Measurements from ENCODE around the gene EIF5A.

DNA sequence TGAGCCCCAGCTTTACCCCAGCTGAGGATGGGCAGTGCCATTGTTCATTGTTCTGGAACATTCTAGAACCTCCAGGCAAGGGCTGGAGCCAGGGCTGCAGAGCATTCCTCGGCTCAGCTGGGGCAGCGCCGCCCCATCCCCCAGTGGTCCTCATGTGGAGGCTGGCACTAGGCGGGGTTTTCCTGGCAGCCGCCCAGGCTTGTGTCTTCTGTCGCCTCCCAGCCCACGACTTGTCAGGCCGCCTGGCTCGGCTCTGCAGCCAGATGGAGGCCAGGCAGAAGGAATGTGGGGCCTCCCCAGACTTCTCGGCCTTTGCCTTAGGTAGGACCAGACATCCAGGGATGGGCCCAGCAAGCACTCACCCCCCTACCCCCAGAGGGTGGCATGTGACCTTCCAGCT, 47.6 kb downstream of the EIF5A start, which contains the start of gene TMEM95:
- TF ChIP-seq EZH2 (IDR thresholded peaks at IDR 0.05; ENCODE audit: borderline replicate concordance, low read length): no peak
- TF ChIP-seq, protein P1, sequence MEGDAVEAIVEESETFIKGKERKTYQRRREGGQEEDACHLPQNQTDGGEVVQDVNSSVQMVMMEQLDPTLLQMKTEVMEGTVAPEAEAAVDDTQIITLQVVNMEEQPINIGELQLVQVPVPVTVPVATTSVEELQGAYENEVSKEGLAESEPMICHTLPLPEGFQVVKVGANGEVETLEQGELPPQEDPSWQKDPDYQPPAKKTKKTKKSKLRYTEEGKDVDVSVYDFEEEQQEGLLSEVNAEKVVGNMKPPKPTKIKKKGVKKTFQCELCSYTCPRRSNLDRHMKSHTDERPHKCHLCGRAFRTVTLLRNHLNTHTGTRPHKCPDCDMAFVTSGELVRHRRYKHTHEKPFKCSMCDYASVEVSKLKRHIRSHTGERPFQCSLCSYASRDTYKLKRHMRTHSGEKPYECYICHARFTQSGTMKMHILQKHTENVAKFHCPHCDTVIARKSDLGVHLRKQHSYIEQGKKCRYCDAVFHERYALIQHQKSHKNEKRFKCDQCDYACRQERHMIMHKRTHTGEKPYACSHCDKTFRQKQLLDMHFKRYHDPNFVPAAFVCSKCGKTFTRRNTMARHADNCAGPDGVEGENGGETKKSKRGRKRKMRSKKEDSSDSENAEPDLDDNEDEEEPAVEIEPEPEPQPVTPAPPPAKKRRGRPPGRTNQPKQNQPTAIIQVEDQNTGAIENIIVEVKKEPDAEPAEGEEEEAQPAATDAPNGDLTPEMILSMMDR (conservative IDR thresholded peaks at IDR 0.05 in 1 of 2, IDR thresholded peaks at IDR 0.05 in 1 of 2; ENCODE audit: extremely low read depth in 1 of 2, insufficient read depth in 1 of 2, low read depth in 1 of 2, low read length in 2 of 2): no peak
